ENCODE data around the gene GLRX5.

GLRX5 gene

GRCh38 chr14:95534299-95535225 lies at the start of gene GLRX5:
Gene GLRX5, plus strand, starts transcription at chr14:95535050. Its CDS starts 40 bp downstream, at chr14:95535090.
- peak; percentile 98 for DNase-seq

GRCh38 chr14:95485222-95485819 lies 49.5 kb upstream of the GLRX5 start:
- no peak for DNase-seq

- DNase-seq = no peak
Observed at GRCh38 chr14:95486875-95487668, 47.8 kb upstream of the GLRX5 start.

- DNase-seq = no peak
Observed at GRCh38 chr14:95487669-95488084, 47.2 kb upstream of the GLRX5 start.

- no peak for DNase-seq
Observed at GRCh38 chr14:95488376-95489213, 46.3 kb upstream of the GLRX5 start.

GRCh38 chr14:95489214-95490137 lies 45.4 kb upstream of the GLRX5 start:
- no peak for DNase-seq

GRCh38 chr14:95490138-95490509 lies 44.7 kb upstream of the GLRX5 start:
- no peak for DNase-seq

- no peak for DNase-seq
Observed at GRCh38 chr14:95490727-95491451, 44.0 kb upstream of the GLRX5 start.

GRCh38 chr14:95491936-95492608 lies 42.8 kb upstream of the GLRX5 start:
- no peak for DNase-seq

- DNase-seq = no peak
Observed at GRCh38 chr14:95493503-95493902, 41.3 kb upstream of the GLRX5 start.

GRCh38 chr14:95493976-95494375 lies 40.9 kb upstream of the GLRX5 start:
- no peak for DNase-seq

- no peak for DNase-seq
Observed at GRCh38 chr14:95494456-95494855, 40.4 kb upstream of the GLRX5 start.

- no peak for DNase-seq
Observed at GRCh38 chr14:95495076-95495475, 39.8 kb upstream of the GLRX5 start.

- no peak for DNase-seq
Observed at GRCh38 chr14:95495538-95496025, 39.3 kb upstream of the GLRX5 start.

GRCh38 chr14:95496111-95496681 lies 38.7 kb upstream of the GLRX5 start:
- DNase-seq = no peak

- DNase-seq = no peak
Observed at GRCh38 chr14:95496690-95497259, 38.1 kb upstream of the GLRX5 start.

GRCh38 chr14:95497561-95498011 lies 37.3 kb upstream of the GLRX5 start:
- DNase-seq = no peak

- no peak for DNase-seq
Observed at GRCh38 chr14:95498622-95499353, 36.1 kb upstream of the GLRX5 start.
